HL-60/S4 treated with retinoic acid at 250 ng/mL for 4 days and 3 days (cell line): ENCODE data around the gene NUMB.

Experiments
- in situ Hi-C: fragments of 300-500 bp; cut with MboI; formaldehyde crosslinking; loops from 2 replicates; pipeline ENCODE4 v1.7.0; 2022; ENCODE audit warnings: low sequenced_read_pairs

Gene NUMB

DNA sequence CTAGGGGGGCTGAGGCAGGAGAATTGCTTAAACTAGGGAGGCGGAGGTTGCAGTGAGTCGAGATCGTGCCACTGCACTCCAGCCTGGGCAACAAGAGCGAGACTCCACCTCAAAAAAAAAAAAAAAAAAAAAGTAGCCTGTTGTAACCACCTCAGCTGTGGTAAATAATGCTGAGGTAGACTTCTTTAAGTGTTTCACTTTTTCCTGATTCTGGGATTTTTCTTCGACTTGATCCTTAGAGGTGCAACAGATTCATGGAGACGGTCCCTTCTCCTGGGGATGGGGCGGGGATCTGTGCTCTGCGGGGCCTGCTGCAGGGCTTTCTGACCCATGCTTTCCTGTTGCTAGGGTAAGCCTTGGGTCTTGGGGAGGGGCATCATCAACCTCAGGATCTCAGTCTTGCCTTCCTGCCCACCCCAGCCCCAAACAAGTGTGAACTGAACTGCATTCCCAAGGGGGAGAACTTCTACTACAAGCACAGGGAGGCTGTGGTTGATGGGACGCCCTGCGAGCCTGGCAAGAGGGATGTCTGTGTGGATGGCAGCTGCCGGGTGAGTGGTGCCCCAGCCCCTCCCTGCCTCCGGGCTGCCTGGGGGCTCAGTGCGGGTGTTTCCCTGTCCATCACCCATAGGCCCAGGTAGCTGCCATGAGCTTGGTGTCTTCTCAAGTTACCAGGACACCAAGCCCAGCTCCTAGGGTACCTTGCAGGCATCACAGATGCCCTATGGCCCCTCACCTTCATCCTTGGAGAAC lies 208.6 kb downstream of the NUMB start:
- in situ Hi-C loops, result no loop called here

GRCh38 chr14:73249108-73249507 lies 209.2 kb downstream of the NUMB start:
- in situ Hi-C loops, result no loop called here

GRCh38 chr14:73248108-73248868 lies 210.1 kb downstream of the NUMB start:
- in situ Hi-C loops, result no loop called here

DNA sequence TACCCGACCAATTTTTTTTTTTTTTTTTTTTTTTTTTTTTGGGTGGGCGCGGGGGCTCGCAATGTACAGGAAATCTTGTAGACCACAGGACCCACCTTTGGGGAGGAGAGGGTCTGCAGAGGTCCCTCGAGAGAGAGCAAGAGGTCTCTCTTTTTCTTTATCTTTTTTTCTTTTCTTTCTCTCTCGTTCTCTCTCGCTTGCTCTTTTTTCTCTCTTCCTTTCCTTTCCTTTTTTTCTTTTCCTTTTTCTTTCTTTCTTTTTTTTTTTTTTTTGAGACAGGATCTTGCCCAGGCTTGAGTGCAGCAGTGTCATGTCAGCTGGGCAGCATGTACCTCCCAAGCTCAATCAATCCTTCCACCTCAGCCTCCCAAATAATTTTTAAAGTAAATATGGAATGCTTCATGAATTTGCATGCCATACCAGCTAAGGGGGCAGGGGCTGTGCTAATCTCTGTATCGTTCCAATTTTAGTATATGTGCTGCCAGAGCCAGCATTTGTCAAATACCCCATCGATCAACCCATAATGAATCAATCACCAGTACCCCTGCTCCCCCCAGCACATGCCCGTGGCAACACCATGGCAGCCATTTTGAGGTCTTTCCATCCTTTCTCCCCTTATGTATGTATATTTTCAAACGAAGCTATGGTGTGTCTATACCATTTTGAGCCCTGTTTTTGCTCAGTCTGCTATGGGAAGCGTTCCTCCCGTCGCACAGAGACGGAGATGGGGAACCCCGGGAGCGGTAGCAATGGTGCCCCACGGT lies 211.8 kb downstream of the NUMB start:
- in situ Hi-C loops, result no loop called here

DNA sequence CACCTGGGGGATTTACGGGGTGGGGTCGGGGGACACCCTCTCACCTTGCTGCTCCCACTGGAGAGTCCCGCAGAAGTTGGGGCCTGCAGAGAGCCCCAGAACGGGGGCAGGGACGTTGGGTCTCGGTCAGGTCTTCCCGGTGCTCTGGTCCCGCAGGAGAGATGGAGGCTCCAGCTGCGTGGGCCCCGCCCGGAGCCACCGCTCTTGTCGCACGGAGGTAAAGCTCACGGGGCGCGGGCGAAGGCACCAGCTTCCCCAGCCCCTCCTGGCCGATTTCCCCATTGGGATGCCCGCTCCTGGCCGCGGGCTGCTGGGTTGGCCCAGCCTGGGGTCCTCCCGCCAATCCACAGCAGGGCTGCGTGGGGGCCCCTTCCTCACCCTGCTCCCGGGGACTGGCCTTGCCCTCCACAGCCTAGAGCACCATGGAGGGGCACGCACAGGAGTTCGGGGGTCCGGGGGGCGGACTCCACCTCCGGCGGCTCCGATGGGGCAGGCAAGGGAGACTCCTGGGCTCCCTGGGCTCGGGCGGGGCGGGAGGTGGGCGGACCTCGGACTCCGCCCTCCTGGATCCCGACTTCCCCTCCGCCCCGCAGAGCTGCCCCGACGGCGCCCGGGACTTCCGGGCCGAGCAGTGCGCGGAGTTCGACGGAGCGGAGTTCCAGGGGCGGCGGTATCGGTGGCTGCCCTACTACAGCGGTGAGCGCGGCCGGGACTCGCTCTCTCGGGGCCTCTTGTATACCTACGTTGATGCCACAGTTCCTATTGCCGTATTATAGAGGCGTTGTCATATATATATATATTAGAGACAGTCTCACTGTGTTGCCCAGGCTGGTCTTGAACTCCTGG lies 212.6 kb downstream of the NUMB start:
- in situ Hi-C loops, result no loop called here

DNA sequence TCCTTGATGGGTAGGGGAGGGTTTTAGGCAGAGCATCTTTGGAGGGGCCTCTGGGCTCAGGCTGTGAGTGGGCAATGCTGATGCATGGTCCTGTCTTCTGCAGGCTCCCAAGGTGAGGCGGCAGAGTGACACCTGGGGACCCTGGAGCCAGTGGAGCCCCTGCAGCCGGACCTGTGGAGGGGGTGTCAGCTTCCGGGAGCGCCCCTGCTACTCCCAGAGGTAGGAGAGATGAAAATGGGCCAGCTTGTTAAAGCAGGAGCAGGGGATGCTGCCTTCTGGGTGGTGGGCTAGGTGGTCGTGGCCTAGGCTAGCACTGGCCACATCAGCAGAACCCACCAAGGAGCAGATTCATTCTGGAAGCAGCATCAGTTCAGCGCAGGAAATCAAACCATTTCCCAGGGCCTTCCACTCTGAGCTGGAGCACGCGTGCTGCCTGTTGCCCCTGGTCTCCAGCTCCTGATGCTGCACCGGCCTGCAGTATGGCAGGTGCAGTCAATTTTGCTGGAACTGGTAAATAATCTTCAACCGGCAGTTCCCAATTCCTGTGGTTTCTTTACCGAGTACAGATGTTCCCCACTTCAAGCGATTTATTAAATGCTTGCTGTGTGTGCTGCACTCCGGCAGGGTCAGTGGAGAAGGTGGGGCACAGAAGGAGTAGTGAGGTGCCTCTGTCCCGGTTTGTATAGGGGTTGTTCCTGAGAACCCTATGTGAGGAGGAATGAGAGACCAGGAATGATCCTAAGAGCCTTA lies 213.6 kb downstream of the NUMB start:
- in situ Hi-C loops, result no loop called here

- in situ Hi-C loops, result no loop called here
These were observed 214.6 kb downstream of the NUMB start for GRCh38 chr14:73243748-73244147.

DNA sequence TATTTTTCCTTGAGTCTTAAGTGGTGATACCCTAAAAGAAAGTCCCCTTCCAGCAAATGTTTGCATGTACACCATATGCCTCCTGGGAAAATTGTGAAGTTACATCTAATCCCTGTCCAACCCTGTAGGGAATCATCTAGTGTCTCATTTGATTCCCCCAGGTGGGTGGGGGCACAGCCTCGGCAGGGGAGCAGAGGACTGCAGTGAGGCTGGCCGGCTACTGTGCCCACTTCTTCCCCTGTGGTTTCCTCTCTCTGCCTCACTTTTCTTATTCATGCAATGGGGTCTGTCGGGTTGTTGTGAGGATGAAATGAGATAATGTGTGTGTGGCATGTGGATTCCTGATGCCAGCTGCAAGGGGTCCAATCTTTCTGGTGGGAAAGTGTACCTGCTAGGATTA lies 215.0 kb downstream of the NUMB start:
- in situ Hi-C loops, result no loop called here

GRCh38 chr14:73242357-73242901 lies 215.9 kb downstream of the NUMB start:
- in situ Hi-C loops, result no loop called here

DNA sequence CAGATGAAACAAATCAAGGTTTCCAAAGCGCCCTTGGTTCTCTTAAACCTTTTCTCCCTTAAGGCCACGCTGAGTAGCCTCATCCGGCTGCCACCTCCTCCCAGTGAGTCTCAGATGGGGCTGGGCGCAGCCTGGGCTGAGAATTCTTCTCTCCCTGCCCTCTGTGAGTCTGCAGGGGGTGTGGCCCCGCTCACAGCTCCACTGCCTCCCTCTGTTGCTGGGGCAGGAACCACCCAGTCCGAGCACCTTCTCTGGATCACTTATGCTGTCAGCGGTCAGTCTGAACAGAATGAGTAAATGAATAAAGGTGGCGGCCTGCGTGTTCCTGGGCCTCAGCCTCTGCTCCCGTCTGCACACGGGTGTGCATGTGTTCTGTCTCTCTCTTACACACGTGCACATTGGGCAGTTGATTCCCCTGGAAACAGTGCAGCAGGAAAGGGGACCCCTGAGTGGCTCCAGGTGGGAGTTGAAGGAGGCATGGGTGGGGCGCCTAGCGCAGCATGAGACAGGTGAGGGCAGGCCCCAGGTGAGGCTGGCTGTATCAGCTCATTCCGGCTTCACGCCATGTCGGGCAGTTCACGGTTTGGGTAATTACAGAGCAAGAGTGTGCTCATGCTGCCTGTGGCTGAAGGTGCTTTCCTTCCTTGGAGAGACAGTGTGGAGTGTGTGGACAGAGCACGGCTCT lies 216.7 kb downstream of the NUMB start:
- in situ Hi-C loops, result no loop called here

GRCh38 chr14:73240816-73241480 lies 217.4 kb downstream of the NUMB start:
- in situ Hi-C loops, result no loop called here

GRCh38 chr14:73239393-73240241 lies 218.7 kb downstream of the NUMB start:
- in situ Hi-C loops, result no loop called here

GRCh38 chr14:73238941-73239340 lies 219.4 kb downstream of the NUMB start:
- in situ Hi-C loops, result no loop called here

DNA sequence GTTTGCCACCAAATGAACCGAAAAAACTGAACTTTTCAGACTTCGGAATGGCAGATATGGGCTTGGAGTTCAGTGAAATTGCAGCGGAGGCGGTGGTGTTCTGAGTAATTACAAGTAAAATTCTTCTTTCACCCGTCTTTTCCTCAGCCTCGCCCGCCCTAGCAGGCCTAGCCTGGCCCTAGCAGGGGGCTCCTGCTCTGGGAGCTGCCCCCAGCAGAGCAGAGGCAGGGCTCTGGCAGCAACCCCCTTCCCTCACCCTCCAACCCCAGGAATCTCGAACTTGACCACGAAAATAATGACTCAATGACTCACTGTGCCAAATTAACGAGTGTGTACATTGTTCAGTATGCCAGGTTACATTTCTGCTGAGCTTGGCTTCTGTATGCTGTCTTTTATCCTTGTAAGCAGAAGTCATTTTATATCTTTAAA lies 219.9 kb downstream of the NUMB start:
- in situ Hi-C loops, result no loop called here

DNA sequence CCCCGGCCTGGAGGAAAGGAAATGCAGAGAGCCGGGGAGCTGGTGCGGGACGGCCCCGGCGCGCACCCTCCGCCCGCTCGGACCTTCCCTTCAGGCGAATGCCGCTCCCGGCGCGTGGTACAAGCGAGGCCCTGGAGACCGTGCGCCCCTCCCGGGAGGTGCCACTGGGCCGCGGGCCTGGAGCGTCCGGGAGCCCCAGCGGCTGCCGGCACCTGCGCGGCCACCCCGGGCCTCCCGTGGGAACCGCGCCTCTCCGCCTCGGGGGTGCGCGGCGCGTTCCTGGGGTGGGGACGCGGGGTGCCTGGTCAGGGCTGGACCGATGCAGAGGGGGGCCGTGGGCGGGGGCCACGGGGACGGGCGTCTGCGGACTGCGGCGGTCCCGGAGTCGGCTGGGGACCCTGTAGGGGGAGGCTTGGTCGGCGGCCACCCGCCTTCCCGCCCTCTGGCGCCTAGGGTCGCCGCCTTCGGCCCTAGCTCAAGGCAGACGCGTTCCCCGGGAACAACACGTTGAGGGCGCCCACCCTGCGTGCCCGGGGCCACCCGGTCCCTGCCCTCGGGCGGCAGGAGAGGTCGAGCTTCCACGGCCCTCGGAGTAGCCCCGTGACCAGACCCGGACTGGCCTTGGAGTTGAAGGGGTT lies 220.4 kb downstream of the NUMB start:
- in situ Hi-C loops, result no loop called here

- in situ Hi-C loops, result no loop called here
These were observed 221.0 kb downstream of the NUMB start, which contains the start of gene PAPLN for GRCh38 chr14:73237219-73237785. Gene PAPLN (plus strand): TSS chr14:73237506. CDS start chr14:73239779, 2,273 bp downstream.

DNA sequence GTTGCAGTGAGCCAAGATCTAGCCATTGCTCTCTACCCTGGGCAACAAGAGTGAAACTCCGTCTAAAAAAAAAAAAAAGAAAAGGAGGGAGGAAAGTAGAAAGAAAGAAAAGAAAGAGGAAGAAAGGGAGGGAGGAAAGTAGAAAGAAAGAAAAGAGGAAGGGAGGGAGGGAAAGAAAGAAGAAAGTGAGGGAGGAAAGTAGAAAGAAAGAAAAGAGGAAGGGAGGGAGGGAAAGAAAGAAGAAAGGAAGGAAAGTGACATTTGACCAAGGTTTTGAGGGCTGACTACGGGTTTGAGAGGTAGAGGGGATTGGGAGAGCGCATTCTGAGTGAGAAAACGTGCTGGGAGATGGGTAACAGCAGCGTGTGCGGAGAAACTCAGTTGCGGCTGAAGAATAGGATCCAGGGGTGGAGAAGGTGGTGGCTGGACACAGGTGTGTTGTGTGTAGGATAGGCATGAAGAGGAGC lies 221.6 kb downstream of the NUMB start:
- in situ Hi-C loops, result no loop called here
